ENCODE results near the gene TMEM254.
"Not testable (repeated sequence)": the region's sequence is repeated elsewhere in the genome, so short reads cannot be mapped to it uniquely, and the experiment has no call there.

The TMEM254 gene

GRCh38 chr10:80094231-80094630, 15.8 kb downstream of the TMEM254 start:
- no peak for DNase-seq (ENCODE audit: low read depth)
- H3K4me3 ChIP-seq (ENCODE audit: low read depth, low read length), result no peak overlapping the region
- no peak for TF ChIP-seq MYC (IDR thresholded peaks at IDR 0.05; ENCODE audit: low read depth, low read length)
- TF ChIP-seq POLR2A (IDR thresholded peaks at IDR 0.05; ENCODE audit: extremely low read depth, insufficient read length), result no peak

DNA sequence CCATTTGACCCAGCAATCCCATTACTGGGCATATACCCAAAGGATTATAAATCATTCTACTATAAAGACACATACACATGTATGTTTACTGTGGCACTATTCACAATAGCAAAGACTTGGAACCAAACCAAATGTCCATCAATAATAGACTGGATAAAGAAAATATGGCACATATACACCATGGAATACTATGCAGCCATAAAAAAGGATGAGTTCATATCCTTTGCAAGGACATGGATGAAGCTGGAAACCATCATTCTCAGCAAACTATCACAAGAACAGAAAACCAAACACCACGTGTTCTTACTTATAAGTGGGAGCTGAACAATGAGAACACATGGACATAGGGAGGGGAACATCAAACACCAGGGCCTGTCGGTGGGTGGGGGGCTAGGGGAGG, 19.8 kb downstream of the TMEM254 start:
- not testable (repeated sequence) for DNase-seq (ENCODE audit: low read depth); H3K4me3 ChIP-seq (ENCODE audit: low read depth, low read length)

- H3K4me3 ChIP-seq (ENCODE audit: low read depth, low read length); DNase-seq (ENCODE audit: low read depth): not testable (repeated sequence)
These were observed 20.8 kb downstream of the TMEM254 start for GRCh38 chr10:80099295-80099694.

DNA sequence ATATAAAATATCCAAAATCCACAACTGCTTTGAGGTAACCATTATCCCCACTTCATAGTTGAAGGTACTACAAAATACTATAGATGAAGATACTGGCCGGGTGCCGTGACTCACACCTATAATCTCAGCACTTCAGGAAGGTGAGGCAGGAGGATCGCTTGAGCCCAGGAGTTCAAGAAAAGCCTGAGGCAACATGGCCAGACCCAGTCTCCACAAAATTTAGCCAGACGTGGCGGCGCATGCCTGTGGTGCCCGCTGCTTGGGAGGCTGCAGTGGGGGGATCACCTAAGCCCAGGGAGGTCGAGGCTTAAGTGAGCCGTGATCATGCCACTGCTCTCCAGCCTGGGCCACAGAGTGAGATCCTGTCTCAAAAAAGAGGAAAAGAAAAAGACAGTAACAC, 21.7 kb downstream of the TMEM254 start:
- TF ChIP-seq POLR2A (IDR thresholded peaks at IDR 0.05; ENCODE audit: extremely low read depth, insufficient read length), result no peak
- H3K4me3 ChIP-seq (ENCODE audit: low read depth, low read length), result no peak overlapping the region
- no peak for DNase-seq (ENCODE audit: low read depth)

GRCh38 chr10:80100861-80101695, 22.6 kb downstream of the TMEM254 start:
- H3K4me3 ChIP-seq (ENCODE audit: low read depth, low read length), result no peak overlapping the region
- TF ChIP-seq MYC (IDR thresholded peaks at IDR 0.05; ENCODE audit: low read depth, low read length) (no peak), POLR2A (IDR thresholded peaks at IDR 0.05; ENCODE audit: extremely low read depth, insufficient read length) (no peak)
- TF ChIP-seq, protein P1, sequence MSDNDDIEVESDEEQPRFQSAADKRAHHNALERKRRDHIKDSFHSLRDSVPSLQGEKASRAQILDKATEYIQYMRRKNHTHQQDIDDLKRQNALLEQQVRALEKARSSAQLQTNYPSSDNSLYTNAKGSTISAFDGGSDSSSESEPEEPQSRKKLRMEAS (IDR thresholded peaks at IDR 0.05; ENCODE audit: low read depth, low read length), result no peak
- TF ChIP-seq, protein P2, sequence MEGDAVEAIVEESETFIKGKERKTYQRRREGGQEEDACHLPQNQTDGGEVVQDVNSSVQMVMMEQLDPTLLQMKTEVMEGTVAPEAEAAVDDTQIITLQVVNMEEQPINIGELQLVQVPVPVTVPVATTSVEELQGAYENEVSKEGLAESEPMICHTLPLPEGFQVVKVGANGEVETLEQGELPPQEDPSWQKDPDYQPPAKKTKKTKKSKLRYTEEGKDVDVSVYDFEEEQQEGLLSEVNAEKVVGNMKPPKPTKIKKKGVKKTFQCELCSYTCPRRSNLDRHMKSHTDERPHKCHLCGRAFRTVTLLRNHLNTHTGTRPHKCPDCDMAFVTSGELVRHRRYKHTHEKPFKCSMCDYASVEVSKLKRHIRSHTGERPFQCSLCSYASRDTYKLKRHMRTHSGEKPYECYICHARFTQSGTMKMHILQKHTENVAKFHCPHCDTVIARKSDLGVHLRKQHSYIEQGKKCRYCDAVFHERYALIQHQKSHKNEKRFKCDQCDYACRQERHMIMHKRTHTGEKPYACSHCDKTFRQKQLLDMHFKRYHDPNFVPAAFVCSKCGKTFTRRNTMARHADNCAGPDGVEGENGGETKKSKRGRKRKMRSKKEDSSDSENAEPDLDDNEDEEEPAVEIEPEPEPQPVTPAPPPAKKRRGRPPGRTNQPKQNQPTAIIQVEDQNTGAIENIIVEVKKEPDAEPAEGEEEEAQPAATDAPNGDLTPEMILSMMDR (IDR thresholded peaks at IDR 0.05; ENCODE audit: low read depth, low read length), result no peak
- no peak for DNase-seq (ENCODE audit: low read depth)

DNA sequence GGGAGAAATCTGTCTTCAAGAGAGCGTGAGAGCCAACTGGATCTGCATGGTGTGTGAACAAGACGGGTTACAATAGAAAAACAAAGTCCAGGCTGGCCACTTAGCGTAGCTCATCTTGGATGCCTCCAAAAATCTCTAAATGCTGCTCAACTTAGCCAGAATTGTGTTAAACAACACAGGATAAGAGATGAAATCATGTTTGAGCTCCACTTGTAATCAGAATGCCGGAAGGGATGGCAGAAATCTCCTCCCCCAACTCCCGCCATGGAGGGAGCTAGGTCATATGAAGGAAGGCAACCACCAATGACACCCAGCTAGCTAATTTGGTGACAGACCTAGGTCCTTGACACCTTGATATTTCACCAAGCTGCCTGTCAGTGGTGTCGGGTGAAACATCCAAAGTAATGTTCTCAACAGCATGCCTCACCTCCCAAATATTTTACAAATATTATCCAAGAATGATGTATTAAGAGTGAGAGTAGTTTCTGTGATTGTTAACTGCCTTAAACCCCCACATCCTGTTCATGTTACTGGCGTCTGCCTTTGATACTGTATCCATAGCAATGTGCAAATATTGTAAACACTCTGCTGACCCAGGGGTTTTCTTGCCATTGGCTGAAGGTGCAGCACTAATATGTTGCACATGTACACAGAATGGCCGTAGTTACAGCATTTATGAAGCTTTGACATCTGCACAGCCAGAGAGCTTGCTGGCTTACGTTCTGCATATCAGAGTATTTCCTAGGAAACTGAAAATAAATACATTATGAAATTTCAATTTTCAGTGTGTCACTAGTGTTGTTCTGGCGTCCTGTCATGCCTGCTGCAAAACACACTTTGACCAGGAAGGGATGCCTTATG, 25.8 kb downstream of the TMEM254 start:
- DNase-seq (ENCODE audit: low read depth), result no peak
- no peak for TF ChIP-seq MYC (IDR thresholded peaks at IDR 0.05; ENCODE audit: low read depth, low read length)
- TF ChIP-seq, protein P2 (IDR thresholded peaks at IDR 0.05; ENCODE audit: low read depth, low read length), result no peak
- no peak for TF ChIP-seq POLR2A (IDR thresholded peaks at IDR 0.05; ENCODE audit: extremely low read depth, insufficient read length)
- TF ChIP-seq, protein P1 (IDR thresholded peaks at IDR 0.05; ENCODE audit: low read depth, low read length), result no peak

GRCh38 chr10:80108576-80109239, 30.2 kb downstream of the TMEM254 start:
- H3K4me3 ChIP-seq (ENCODE audit: low read depth, low read length), result no peak overlapping the region
- TF ChIP-seq, protein P2 (IDR thresholded peaks at IDR 0.05; ENCODE audit: low read depth, low read length), result no peak
- no peak for TF ChIP-seq POLR2A (IDR thresholded peaks at IDR 0.05; ENCODE audit: extremely low read depth, insufficient read length)
- no peak for TF ChIP-seq MYC (IDR thresholded peaks at IDR 0.05; ENCODE audit: low read depth, low read length)
- TF ChIP-seq, protein P1 (IDR thresholded peaks at IDR 0.05; ENCODE audit: low read depth, low read length), result no peak
- no peak for DNase-seq (ENCODE audit: low read depth)

More for the DNA sequence above, 25.8 kb downstream of the TMEM254 start:
- no peak overlapping the region for H3K4me3 ChIP-seq (ENCODE audit: low read depth, low read length)
